ENCODE data around the gene ZNF25. TPM values are rescaled to one million over a fixed set of nuclear protein-coding genes. Genes with fewer than 3 reads are reported as not detected.
"Not testable (repeated sequence)": the region's sequence is repeated elsewhere in the genome, so short reads cannot be mapped to it uniquely, and the experiment has no call there.

The ZNF25 gene
- polyA plus RNA-seq, 3 donors from 2014 or later: 3.9 to 5.7 (median 5.1) TPM

DNA sequence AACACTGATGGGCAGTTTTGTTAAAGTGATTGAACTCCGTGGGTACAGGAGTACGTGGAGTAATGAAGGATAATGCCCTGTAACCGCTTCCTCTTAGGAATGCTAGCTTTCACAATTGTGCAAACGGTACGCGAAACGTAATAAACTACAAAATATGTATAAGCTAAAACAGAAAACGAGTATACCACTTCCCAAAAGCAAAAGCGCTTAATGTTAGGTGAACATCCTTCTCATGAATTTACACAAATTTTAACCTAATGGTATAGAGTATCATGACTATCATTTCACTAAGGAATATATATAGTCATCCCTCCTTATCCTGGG, 395 bp upstream of the ZNF25 start:
- no peak for DNase-seq
- Mint-ChIP-seq H3K36me3 (peaks cover 0 to 4% (median 0%) of the 10 kb centered on the region in 3 donors), H3K27ac (peak overlapping the region; percentile 82 to 96 (median 95)), H3K4me3 (peak overlapping the region; percentile 90 to 99 (median 90)), H3K9me3 (peaks cover 0 to 2% (median 0%) of the 10 kb centered on the region in 6 donors), H3K4me1 (peaks cover 23 to 34% of the 10 kb centered on the region in 2 donors), H3K27me3 (ENCODE audit: low read depth in 3 of 3) (peaks cover 5 to 12% (median 11%) of the 10 kb centered on the region in 3 donors)

DNA sequence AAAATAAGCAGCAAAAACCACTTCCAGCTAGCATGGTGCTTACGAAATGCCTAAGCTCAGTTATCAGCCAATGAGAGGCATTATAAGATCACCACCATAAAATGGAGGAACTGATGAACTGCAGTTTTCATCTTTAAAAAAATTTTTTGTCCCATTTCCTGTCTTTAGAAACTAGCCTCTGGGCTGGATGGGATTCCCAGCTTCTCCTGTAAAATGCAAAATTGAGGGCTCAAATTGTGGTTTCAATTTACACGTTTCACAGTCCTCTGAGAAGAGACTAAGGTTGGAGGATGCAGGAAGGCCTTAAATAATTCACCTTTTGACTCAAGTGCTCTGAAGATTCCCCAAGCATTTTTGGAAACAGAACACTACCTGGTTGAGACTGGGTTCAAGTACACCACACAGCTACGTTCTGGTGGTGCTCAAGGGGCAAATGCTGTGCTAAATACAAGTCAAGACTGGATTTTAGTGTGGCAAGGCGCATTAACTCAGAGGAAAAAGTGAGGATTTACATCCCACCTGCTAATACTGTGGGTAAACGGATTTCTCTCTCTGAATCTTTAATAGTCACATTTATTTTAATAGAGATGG, 951 bp downstream of the ZNF25 start:
- Mint-ChIP-seq H3K27ac (peak overlapping the region; percentile 81 to 96 (median 94)), H3K4me3 (peak overlapping the region; percentile 90 to 99 (median 90))
- DNase-seq: peak in 2 of 3 donors; percentile 3 to 9

DNA sequence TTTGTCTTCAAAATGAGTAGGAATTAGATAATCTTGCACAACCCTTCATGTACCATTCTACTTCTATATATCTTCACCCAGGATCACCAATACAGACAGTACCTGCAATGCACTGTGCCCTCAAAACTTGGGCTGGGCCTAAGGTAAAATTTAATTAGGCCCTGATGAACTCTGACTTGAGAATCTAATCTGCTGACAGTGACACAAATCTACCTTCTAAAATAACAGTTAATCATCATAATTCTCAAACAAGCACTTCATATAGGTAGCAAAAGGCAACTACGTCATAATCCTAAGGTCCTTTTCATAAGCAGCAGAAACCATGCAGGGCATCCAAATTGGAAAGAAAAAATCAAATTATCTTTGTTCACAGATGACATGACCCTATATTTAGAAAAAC, 4.1 kb downstream of the ZNF25 start:
- no peak for DNase-seq
- H3K4me3 Mint-ChIP-seq: no peak overlapping the region
- peak overlapping the region in 1 of 6 donors; percentile 50 for H3K27ac Mint-ChIP-seq
- H3K9me3 Mint-ChIP-seq: peaks cover 0 to 2% (median 0%) of the 10 kb centered on the region in 6 donors
- peaks cover 23 to 34% of the 10 kb centered on the region in 2 donors for H3K4me1 Mint-ChIP-seq
- H3K36me3 Mint-ChIP-seq: peaks cover 18 to 23% (median 22%) of the 10 kb centered on the region in 3 donors
- peaks cover 5 to 12% (median 11%) of the 10 kb centered on the region in 3 donors for H3K27me3 Mint-ChIP-seq (ENCODE audit: low read depth in 3 of 3)

More for the DNA sequence above, 951 bp downstream of the ZNF25 start:
- Mint-ChIP-seq H3K27me3 (ENCODE audit: low read depth in 3 of 3) (peaks cover 5 to 12% (median 11%) of the 10 kb centered on the region in 3 donors), H3K36me3 (peaks cover 3 to 7% (median 3%) of the 10 kb centered on the region in 3 donors), H3K9me3 (peaks cover 0 to 2% (median 0%) of the 10 kb centered on the region in 6 donors), H3K4me1 (peaks cover 23 to 34% of the 10 kb centered on the region in 2 donors)

DNA sequence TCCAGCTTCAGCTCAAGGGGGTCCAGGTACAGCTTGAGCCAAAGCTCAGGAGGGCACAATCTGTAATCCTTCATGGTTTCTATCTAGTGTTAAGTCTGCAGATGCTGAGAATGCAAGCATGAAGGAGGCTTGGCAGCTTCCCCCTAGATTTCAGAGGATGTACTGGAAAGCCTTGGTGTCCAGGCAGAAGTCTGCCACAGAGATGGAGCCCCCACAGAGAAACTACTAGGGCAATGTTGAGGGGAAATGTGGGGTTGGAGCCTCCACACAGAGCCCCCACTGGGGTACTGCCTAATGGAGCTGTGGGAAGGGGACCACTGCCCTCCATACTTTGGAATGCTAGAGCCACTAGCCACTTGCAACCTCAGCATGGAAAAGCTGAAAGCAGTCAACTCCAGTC, 11.4 kb downstream of the ZNF25 start:
- Mint-ChIP-seq H3K4me3 (no peak overlapping the region), H3K36me3 (peaks cover 43 to 54% (median 52%) of the 10 kb centered on the region in 3 donors), H3K9me3 (peaks cover 2 to 15% (median 6%) of the 10 kb centered on the region in 6 donors), H3K27me3 (ENCODE audit: low read depth in 3 of 3) (peaks cover 1 to 5% (median 3%) of the 10 kb centered on the region in 3 donors), H3K4me1 (peaks cover 4 to 6% of the 10 kb centered on the region in 2 donors), H3K27ac (no peak overlapping the region)
- no peak for DNase-seq

DNA sequence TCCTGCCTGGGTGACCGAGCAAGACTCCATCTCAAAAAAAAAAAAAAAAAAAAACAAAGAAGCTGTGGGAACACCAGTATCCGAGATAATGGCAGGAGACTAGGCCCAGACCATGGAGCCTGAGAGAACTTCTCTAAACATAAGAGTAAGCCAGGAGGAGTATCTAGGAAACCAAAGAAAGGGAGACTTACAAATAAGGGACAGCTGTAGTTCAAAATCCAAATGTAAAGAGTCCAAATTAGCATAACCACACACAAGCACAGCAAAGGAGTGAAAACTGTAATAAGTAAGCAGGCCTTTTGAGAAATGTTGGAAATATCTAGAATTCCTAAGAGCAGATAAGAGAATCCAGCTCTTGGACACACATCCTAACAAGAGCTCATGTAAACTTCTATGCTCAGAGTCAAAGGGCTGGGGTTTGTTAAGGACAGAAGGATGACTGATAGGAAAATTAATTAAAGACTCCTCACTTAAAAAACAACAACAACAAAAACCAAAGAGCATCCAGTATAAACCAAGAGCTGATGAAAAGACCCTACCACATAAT, 15.8 kb downstream of the ZNF25 start:
- H3K27me3 Mint-ChIP-seq (ENCODE audit: low read depth in 3 of 3): peaks cover 1 to 5% (median 3%) of the 10 kb centered on the region in 3 donors
- peaks cover 1 to 12% (median 5%) of the 10 kb centered on the region in 6 donors for H3K9me3 Mint-ChIP-seq
- no peak overlapping the region for H3K4me3 Mint-ChIP-seq
- peak overlapping the region in 2 of 6 donors; percentile 26 to 30 for H3K27ac Mint-ChIP-seq
- H3K36me3 Mint-ChIP-seq: peaks cover 39 to 53% (median 51%) of the 10 kb centered on the region in 3 donors
- DNase-seq: no peak
- H3K4me1 Mint-ChIP-seq: peaks cover 0 to 6% of the 10 kb centered on the region in 2 donors

DNA sequence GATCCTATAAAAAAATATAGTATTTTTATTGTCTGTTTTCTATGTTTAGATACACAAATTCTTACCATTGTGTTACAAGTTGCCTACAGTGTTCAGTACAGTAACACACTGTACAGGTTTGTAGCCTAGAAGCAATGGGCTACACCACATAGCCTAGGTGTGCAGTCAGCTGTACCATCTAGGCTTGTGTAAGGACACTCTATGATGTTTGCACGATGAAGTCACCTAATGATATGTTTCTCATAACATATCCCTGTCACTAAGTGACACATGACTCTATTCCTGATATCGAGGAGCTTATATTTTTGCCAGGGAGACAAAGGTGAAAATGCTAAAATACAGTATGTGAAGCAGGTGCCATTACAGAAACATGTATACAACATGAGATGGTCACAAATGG, 18.6 kb downstream of the ZNF25 start:
- peaks cover 0 to 10% (median 7%) of the 10 kb centered on the region in 6 donors for H3K9me3 Mint-ChIP-seq
- H3K4me3 Mint-ChIP-seq: no peak overlapping the region
- DNase-seq: no peak
- H3K36me3 Mint-ChIP-seq: peaks cover 49 to 67% (median 66%) of the 10 kb centered on the region in 3 donors
- H3K27me3 Mint-ChIP-seq (ENCODE audit: low read depth in 3 of 3): peaks cover 0 to 1% (median 0%) of the 10 kb centered on the region in 3 donors
- peaks cover 0 to 6% of the 10 kb centered on the region in 2 donors for H3K4me1 Mint-ChIP-seq
- H3K27ac Mint-ChIP-seq: no peak overlapping the region

DNA sequence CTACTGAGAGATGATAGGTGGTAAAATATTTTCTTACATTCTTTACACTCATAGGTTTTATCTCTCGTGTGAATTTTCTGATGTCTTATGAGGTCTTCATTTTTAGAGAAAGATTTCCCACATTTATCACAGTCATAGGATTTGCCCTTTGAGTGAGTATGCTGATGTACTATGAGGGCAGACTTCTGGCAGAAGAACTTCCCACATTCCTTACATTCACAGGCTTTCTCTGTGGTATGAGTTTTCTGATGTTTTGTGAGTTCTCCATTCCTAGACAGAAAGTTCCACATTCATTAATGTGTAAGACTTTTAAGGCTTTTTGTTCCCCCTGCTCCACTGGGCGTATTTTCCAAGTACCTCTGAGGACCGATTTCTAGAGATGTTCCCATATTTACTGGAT, 23.5 kb downstream of the ZNF25 start:
- Mint-ChIP-seq H3K4me3 (no peak overlapping the region), H3K27ac (no peak overlapping the region), H3K9me3 (peaks cover 0 to 18% (median 14%) of the 10 kb centered on the region in 6 donors), H3K27me3 (ENCODE audit: low read depth in 3 of 3) (peaks cover 0 to 1% (median 0%) of the 10 kb centered on the region in 3 donors), H3K4me1 (no peaks in the 10 kb centered on the region), H3K36me3 (peaks cover 76 to 91% (median 87%) of the 10 kb centered on the region in 3 donors)
- DNase-seq: no peak

DNA sequence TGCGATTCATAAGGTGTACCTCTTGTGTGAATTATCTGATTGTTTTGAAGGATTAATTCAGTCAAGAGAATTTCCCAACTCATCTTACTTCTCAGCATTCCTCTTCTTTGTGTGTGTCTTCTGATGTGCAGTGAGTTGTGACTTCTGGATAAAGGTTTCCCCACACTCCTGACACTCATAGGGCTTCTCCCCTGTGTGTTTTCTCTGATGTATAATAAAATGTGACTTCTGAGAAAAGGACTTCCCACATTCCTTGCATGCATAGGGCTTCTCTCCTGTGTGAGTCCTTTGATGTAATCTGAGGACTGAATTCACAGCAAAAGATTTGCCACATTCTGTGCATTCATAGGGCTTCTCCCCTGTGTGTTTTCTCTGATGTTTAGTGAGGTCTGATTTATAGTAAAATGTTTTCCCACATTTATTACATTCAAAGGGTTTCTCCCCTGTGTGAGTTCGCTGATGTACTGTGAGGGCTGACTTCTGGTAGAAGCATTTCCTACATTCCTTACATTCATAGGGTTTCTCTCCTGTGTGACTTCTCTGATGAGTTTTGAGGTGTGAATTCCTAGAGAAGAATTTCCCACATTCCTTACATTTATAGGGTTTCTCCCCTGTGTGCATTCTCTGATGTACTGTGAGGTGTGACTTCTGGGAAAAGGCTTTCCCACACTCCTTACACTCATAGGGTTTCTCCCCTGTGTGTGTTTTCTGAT, 24.2 kb downstream of the ZNF25 start:
- H3K4me3 Mint-ChIP-seq: no peak overlapping the region
- peaks cover 0 to 1% (median 0%) of the 10 kb centered on the region in 3 donors for H3K27me3 Mint-ChIP-seq (ENCODE audit: low read depth in 3 of 3)
- no peaks in the 10 kb centered on the region for H3K4me1 Mint-ChIP-seq
- H3K27ac Mint-ChIP-seq: no peak overlapping the region
- H3K9me3 Mint-ChIP-seq: peaks cover 0 to 18% (median 14%) of the 10 kb centered on the region in 6 donors
- H3K36me3 Mint-ChIP-seq: peaks cover 70 to 89% (median 85%) of the 10 kb centered on the region in 3 donors
- no peak for DNase-seq

DNA sequence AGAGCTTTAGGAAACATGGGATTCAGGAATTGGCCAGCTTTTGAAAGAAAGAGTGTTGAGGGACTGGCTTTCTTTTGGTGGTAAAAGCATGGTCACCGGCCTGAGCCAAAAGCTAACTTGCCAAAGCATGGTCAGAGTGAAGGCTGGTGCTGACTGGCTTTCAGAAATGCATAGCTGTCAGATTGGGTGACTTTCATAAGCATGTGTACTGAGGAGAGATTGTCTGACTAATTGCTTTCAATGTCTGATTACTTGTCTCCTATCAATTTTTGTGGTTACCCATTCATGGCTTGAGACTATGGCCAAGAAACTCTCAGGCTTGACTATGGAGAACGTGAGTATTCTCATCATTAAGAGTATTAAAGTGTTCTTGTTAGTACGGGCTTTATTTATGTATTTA, 28.2 kb downstream of the ZNF25 start:
- DNase-seq: no peak
- peaks cover 38 to 62% (median 58%) of the 10 kb centered on the region in 3 donors for H3K36me3 Mint-ChIP-seq
- H3K27me3 Mint-ChIP-seq (ENCODE audit: low read depth in 3 of 3): peaks cover 0 to 2% (median 0%) of the 10 kb centered on the region in 3 donors
- H3K4me1 Mint-ChIP-seq: no peaks in the 10 kb centered on the region
- H3K9me3 Mint-ChIP-seq: peaks cover 0 to 12% (median 9%) of the 10 kb centered on the region in 6 donors
- peak overlapping the region in 1 of 6 donors; percentile 28 for H3K27ac Mint-ChIP-seq
- H3K4me3 Mint-ChIP-seq: no peak overlapping the region

DNA sequence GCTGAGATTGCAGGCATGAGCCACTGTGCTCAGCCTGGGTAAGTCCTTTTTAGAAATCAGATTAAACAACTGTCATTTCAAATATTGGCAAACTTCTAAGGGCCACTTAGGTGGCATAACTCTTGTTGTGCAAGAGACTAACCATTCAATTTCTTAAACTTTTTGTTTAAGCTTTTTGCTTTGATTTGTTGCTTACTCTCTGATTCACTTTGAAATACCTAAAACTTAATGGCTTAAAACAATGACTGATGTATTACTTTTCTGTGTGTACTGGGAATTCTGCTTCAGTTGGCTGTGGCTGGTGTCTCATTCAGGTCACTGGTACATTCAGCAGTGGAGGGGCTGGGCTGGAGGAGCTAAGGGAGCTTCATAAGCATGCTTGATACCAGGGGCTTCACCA, 28.9 kb downstream of the ZNF25 start:
- H3K9me3 Mint-ChIP-seq: peaks cover 0 to 5% (median 4%) of the 10 kb centered on the region in 6 donors
- no peak for DNase-seq
- H3K27me3 Mint-ChIP-seq (ENCODE audit: low read depth in 3 of 3): peaks cover 0 to 2% (median 1%) of the 10 kb centered on the region in 3 donors
- no peak overlapping the region for H3K4me3 Mint-ChIP-seq
- no peak overlapping the region for H3K27ac Mint-ChIP-seq
- no peaks in the 10 kb centered on the region for H3K4me1 Mint-ChIP-seq
- H3K36me3 Mint-ChIP-seq: peaks cover 32 to 55% (median 53%) of the 10 kb centered on the region in 3 donors

DNA sequence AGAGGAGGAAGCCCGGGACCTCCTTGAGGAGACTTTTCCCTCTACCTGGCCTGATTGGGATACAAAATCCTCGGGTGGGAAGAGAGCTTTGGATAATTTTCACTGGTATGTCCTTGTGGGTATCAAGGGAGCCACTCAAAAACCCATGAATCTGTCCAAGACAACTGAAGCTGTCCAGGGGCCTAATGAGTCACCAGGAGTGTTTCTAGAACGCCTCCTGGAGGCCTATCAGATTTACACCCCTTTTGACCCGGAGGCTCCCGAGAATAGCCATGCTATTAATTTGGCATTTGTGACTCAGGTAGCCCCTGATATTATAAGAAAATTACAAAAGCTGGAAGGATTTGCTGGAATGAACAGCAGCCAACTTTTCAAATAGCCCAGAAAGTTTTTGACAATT, 38.6 kb downstream of the ZNF25 start:
- Mint-ChIP-seq H3K27me3 (ENCODE audit: low read depth in 3 of 3) (peaks cover 0 to 3% (median 1%) of the 10 kb centered on the region in 3 donors), H3K4me1 (no peaks in the 10 kb centered on the region), H3K9me3 (peaks cover 0 to 2% (median 0%) of the 10 kb centered on the region in 6 donors), H3K4me3 (no peak overlapping the region), H3K27ac (no peak overlapping the region), H3K36me3 (peaks cover 0 to 9% (median 0%) of the 10 kb centered on the region in 3 donors)
- DNase-seq: no peak

DNA sequence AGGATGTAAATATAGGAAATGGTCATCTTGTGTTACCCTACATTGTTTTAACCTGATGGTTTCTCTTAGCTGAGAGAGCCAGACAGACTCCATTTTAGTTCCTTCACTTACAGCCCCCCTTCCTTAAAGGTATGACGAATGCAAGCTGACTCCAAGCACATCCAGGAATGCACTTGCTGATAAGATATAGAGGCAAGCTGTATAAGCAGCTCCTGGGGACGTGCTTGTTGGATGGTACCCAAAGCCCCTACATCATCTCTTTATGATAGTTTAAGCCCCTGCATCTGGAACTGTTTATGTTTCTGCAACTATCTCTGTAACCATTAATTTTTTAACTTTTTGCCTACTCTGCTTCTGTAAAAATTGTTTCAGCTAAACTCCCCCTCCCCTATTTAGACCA, 41.7 kb downstream of the ZNF25 start:
- no peak for DNase-seq
- Mint-ChIP-seq H3K4me3 (no peak overlapping the region), H3K27ac (peak overlapping the region in 1 of 6 donors; percentile 24), H3K36me3 (no peaks in the 10 kb centered on the region), H3K27me3 (ENCODE audit: low read depth in 3 of 3) (no peaks in the 10 kb centered on the region), H3K4me1 (no peaks in the 10 kb centered on the region), H3K9me3 (peaks cover 0 to 2% (median 0%) of the 10 kb centered on the region in 6 donors)

DNA sequence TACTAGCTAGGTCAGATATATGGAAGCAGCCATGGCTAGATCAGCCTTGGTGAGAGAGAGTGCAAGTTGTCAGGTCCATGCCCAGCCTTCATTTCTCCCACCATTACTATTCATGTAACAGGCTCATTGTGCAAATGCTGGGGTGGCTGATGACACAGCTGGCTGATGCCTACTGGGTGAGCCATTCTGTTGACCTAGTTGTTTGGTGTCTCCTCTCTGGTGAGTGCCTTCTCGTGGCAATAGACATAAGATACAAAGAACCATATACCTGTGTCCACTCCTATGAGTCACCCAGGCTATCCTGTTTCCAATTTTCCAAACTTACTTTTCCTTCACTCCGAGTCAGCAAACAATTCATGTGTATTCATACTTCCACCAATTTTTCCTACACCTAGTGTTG, 46.0 kb downstream of the ZNF25 start:
- Mint-ChIP-seq H3K4me3 (no peak overlapping the region), H3K27ac (no peak overlapping the region)

DNA sequence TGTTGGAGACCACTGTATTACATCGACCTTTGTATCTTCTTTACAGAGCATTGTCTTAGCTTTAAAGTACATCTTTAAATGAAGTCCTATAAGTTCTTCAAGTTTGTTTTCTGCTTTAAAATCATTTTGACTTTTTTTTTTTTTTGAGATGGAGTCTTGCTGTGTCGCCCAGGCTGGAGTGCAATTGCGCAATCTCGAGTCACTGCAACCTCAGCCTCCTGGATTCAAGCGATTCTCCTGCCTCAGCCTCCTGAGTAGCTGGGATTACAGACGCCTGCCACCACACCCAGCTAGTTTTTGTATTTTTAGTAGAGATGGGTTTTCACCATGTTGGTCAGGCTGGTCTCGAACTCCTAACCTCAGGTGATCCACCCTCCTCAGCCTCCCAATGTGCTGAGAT, 68.3 kb downstream of the ZNF25 start:
- H3K9me3 Mint-ChIP-seq: peaks cover 0 to 19% (median 9%) of the 10 kb centered on the region in 6 donors
- H3K36me3 Mint-ChIP-seq; H3K27me3 Mint-ChIP-seq (ENCODE audit: low read depth in 3 of 3); H3K4me3 Mint-ChIP-seq; H3K27ac Mint-ChIP-seq; H3K4me1 Mint-ChIP-seq; DNase-seq: not testable (repeated sequence)

More for the DNA sequence above, 46.0 kb downstream of the ZNF25 start:
- Mint-ChIP-seq H3K36me3 (no peaks in the 10 kb centered on the region), H3K9me3 (peaks cover 0 to 2% (median 0%) of the 10 kb centered on the region in 6 donors), H3K4me1 (no peaks in the 10 kb centered on the region), H3K27me3 (ENCODE audit: low read depth in 3 of 3) (peaks cover 0 to 3% (median 1%) of the 10 kb centered on the region in 3 donors)
- DNase-seq: no peak
